Islet of Langerhans (tissue), 1 donor: ENCODE data around the gene PBX4.

Source experiments
- FAIRE-seq: peaks from one replicate; lab custom pipeline; 2011; peaks lifted over from hg19 to GRCh38; lab: Jason Lieb, UNC

PBX4 gene

GRCh38 chr19:19649155-19649554 is 30.7 kb upstream of the PBX4 start:
- FAIRE-seq = no peak

GRCh38 chr19:19647037-19647835 is 28.7 kb upstream of the PBX4 start:
- no peak for FAIRE-seq

GRCh38 chr19:19645233-19645870 is 26.9 kb upstream of the PBX4 start:
- FAIRE-seq = no peak

GRCh38 chr19:19644054-19644388 is 25.5 kb upstream of the PBX4 start:
- no peak for FAIRE-seq

GRCh38 chr19:19643158-19644053 is 24.9 kb upstream of the PBX4 start, which contains the start of gene GMIP:
GMIP (minus strand) TSS chr19:19643657; CDS start chr19:19643529, 128 bp downstream.
- no peak for FAIRE-seq

GRCh38 chr19:19642506-19643157 is 24.1 kb upstream of the PBX4 start:
- FAIRE-seq = no peak

GRCh38 chr19:19637523-19638251 is 19.2 kb upstream of the PBX4 start:
- FAIRE-seq = no peak

GRCh38 chr19:19637186-19637522 is 18.7 kb upstream of the PBX4 start:
- FAIRE-seq = no peak

- no peak for FAIRE-seq
Observed at GRCh38 chr19:19636573-19637185, 18.2 kb upstream of the PBX4 start.

GRCh38 chr19:19635313-19635702 is 16.8 kb upstream of the PBX4 start:
- no peak for FAIRE-seq

GRCh38 chr19:19634516-19635312 is 16.2 kb upstream of the PBX4 start:
- no peak for FAIRE-seq

- FAIRE-seq = no peak
Observed at GRCh38 chr19:19633711-19634515, 15.4 kb upstream of the PBX4 start.

- no peak for FAIRE-seq
Observed at GRCh38 chr19:19632661-19633060, 14.2 kb upstream of the PBX4 start.

GRCh38 chr19:19631346-19631745 is 12.9 kb upstream of the PBX4 start:
- no peak for FAIRE-seq

GRCh38 chr19:19630426-19630825 is 11.9 kb upstream of the PBX4 start:
- FAIRE-seq = no peak

GRCh38 chr19:19630062-19630414 is 11.6 kb upstream of the PBX4 start:
- FAIRE-seq = no peak

- FAIRE-seq = no peak
Observed at GRCh38 chr19:19628501-19629134, 10.1 kb upstream of the PBX4 start.

GRCh38 chr19:19627621-19628500 is 9.4 kb upstream of the PBX4 start, which contains the start of gene LPAR2:
LPAR2 (minus strand) TSS chr19:19628220; CDS start chr19:19627275, 945 bp downstream.
- no peak for FAIRE-seq
